ENCODE measurements around the gene PIMREG. TPM values are rescaled to one million over a fixed set of nuclear protein-coding genes. Genes with fewer than 3 reads are reported as not detected.

The PIMREG gene, protein sequence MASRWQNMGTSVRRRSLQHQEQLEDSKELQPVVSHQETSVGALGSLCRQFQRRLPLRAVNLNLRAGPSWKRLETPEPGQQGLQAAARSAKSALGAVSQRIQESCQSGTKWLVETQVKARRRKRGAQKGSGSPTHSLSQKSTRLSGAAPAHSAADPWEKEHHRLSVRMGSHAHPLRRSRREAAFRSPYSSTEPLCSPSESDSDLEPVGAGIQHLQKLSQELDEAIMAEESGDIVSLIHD
- total RNA-seq (2021) (52.2 and 62.3 TPM in 2 replicates), Bru-seq, nascent RNA (percentile 58 among the genes with signal in this experiment), BruChase-seq, experiment 1, labeled RNA remaining after a 2-hour chase (percentile 55 among the genes with signal in this experiment), BruChase-seq, experiment 2, labeled RNA remaining after a 6-hour chase (percentile 69 among the genes with signal in this experiment)
- long read RNA-seq, transcript PIMREG-201 (5 exons, 1,473 nt), result minor isoform, 24 of 134 reads
- long read RNA-seq, transcript PIMREG-205 (6 exons, 1,948 nt), result major isoform, 75 of 134 reads
- long read RNA-seq, transcript PIMREG-203 (5 exons, 1,002 nt), result minor isoform, 8 of 134 reads
- long read RNA-seq, partial matches to known transcripts, result 15 of 134 reads
- long read RNA-seq, other reads (novel, unspliced or antisense), result 10 of 134 reads

DNA sequence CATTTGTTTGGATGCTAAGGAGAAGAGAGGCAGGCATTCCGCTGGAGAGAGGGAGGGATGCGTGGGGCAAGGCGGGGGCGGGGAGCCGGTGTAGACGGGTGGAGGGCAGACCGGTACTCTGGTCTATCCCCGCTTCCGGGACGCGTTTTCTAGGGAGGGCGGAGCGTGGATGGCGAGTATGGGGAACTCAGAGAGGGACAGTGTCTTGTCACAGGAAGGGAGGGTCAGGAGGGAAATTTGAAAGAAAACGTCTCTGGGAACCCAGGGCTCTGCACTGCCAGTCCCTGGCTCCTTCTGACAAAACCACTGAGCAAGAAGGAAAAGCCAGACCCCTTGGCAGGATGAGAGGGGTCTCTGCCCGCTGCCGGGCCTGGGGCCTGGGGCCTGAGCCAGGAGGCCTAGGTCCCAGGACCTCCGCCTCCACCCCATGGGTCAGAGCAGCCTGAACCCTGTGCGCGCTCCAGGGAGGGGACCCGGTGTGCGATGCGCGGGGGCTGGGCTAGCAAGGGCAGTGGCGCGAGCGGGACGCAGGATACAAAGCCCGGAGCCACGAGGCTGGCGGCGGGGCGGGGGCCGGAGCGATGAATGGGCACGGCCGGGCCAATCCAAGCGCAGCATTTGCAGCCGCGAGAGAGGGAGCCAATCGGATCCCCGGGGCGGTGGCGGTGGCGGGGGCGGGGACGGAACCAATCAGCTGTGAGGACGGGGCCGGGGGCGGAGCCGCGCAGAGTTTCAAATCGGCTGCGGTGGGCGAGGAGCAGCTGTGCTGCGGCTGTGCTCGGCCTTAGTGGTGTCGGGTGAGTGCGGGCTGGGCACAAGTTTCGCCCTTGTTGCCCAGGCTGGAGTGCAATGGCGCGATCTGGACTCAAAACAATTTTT lies at the start of gene PIMREG:
Gene PIMREG, plus strand, starts transcription at position 764 of the 879 bp plus-strand sequence. CDS start 656 bp downstream, outside the sequence.
- TF ChIP-seq EZH2 (IDR thresholded peaks at IDR 0.05; ENCODE audit: low read depth), result no peak
- TF ChIP-seq, protein P1, sequence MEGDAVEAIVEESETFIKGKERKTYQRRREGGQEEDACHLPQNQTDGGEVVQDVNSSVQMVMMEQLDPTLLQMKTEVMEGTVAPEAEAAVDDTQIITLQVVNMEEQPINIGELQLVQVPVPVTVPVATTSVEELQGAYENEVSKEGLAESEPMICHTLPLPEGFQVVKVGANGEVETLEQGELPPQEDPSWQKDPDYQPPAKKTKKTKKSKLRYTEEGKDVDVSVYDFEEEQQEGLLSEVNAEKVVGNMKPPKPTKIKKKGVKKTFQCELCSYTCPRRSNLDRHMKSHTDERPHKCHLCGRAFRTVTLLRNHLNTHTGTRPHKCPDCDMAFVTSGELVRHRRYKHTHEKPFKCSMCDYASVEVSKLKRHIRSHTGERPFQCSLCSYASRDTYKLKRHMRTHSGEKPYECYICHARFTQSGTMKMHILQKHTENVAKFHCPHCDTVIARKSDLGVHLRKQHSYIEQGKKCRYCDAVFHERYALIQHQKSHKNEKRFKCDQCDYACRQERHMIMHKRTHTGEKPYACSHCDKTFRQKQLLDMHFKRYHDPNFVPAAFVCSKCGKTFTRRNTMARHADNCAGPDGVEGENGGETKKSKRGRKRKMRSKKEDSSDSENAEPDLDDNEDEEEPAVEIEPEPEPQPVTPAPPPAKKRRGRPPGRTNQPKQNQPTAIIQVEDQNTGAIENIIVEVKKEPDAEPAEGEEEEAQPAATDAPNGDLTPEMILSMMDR (conservative IDR thresholded peaks at IDR 0.05), result no peak
- Histone ChIP-seq H3F3A (ENCODE audit: insufficient read depth, low read depth) (peaks cover 15% of the 10 kb centered on the region; the same call in 1 of the 2 replicates), H3K9me3 (ENCODE audit: insufficient read depth, low read depth) (no peaks in the 10 kb centered on the region), H3K36me3 (ENCODE audit: low read depth) (no peaks in the 10 kb centered on the region), H2AFZ (peak within 1 kb of the TSS; percentile 99), H3K9me2 (ENCODE audit: insufficient read depth) (no peaks in the 10 kb centered on the region), H3K4me2 (peak within 1 kb of the TSS; percentile 99), H4K20me1 (ENCODE audit: insufficient read depth) (no peaks in the 10 kb centered on the region), H3K79me2 (ENCODE audit: low read depth) (no peaks in the 10 kb centered on the region), H3K4me3 (peak within 1 kb of the TSS; percentile 90), H3K27ac (peak within 1 kb of the TSS; percentile 54), H3K27me3 (ENCODE audit: insufficient read depth, low read depth) (0 out of 2 replicates have a peak, but pooled peaks cover 6% of the 10 kb centered on the region), H3K4me1 (replicated peaks; ENCODE audit: insufficient read depth) (peaks cover 5% of the 10 kb centered on the region; the same call in 1 of the 2 replicates)
- BruUV-seq (replicated peaks), result TSS peak; percentile 83
- peak; percentile 85 to 98 for DNase-seq
- ChIA-PET CTCF (interaction anchor here (0.6 kb wide), 3 partner anchors 15 to 449 kb away, joined by 8 to 16 read pairs (median 10); no protein-coding TSS in a partner anchor), POLR2A (ENCODE audit: unreplicated experiment) (interaction anchor here (0.5 to 0.7 kb wide), 5 partner anchors 28 to 424 kb away, joined by 3 to 6 read pairs (median 4); no protein-coding TSS in a partner anchor)
- intact Hi-C loops (cut with micrococcal nuclease; ENCODE audit: unreplicated experiment), result loop anchor here (1.0 kb wide), 1 partner anchor 27 kb away; no protein-coding TSS in a partner anchor

DNA sequence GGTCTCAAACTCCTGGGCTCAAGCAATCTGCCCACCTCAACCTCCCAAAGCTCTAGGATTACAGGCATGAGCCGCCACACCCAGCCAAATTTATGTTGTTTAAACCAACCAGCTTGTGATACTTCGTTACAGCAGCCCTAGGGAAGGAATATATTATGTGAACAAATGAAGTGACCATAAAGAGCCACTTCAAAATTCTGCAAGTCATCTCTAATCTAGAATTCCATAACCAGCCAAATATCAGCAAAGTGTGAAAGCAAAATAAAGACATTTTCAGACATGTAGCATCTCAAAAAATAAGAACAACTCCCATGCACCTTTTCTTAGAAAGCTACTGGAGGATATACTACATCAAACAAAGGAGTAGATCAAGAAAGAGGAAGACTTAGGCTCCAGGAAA lies 45.3 kb upstream of the PIMREG start:
- Histone ChIP-seq H3K36me3 (ENCODE audit: low read depth) (no peaks in the 10 kb centered on the region), H2AFZ (no peak overlapping the region), H3K27me3 (ENCODE audit: insufficient read depth, low read depth) (peaks cover 90% of the 10 kb centered on the region), H3K9me2 (ENCODE audit: insufficient read depth) (no peaks in the 10 kb centered on the region), H3K4me1 (replicated peaks; ENCODE audit: insufficient read depth) (no peaks in the 10 kb centered on the region), H3K79me2 (ENCODE audit: low read depth) (no peaks in the 10 kb centered on the region), H3K4me3 (no peak overlapping the region), H3K4me2 (no peak overlapping the region), H4K20me1 (ENCODE audit: insufficient read depth) (no peaks in the 10 kb centered on the region), H3F3A (ENCODE audit: insufficient read depth, low read depth) (no peaks in the 10 kb centered on the region), H3K9me3 (ENCODE audit: insufficient read depth, low read depth) (no peaks in the 10 kb centered on the region), H3K27ac (no peak overlapping the region)
- DNase-seq, result no peak
- TF ChIP-seq, protein P1 (conservative IDR thresholded peaks at IDR 0.05), result no peak
- TF ChIP-seq EZH2 (IDR thresholded peaks at IDR 0.05; ENCODE audit: low read depth), result no peak
- intact Hi-C loops (cut with micrococcal nuclease; ENCODE audit: unreplicated experiment), result no loop called here
- CTCF ChIA-PET, result no interaction called here
- POLR2A ChIA-PET (ENCODE audit: unreplicated experiment), result no interaction called here
- no TSS peak for BruUV-seq (replicated peaks)

DNA sequence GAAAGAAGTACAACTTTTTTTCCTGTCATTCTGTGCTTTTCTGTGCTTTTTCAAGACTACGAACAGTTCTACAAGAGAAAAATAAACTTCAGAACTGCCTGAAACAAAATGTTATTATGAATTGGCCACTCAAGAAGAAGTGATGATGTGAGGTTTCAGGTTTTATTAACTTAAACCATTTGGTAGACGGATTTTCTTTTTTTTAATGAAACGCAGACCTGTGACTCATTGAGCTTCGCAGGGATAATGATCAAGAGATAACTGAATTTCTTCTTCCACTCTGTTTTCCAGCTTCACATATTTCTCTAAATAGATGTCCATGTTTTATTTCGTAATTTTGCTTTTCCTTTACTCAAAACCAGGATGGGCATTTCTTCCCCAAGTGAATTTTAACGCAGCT lies 42.0 kb upstream of the PIMREG start:
- H4K20me1 ChIP-seq (ENCODE audit: insufficient read depth), result no peaks in the 10 kb centered on the region
- H3K4me2 ChIP-seq, result no peak overlapping the region
- H3K4me3 ChIP-seq, result no peak overlapping the region
- no peak for DNase-seq
- POLR2A ChIA-PET (ENCODE audit: unreplicated experiment), result no interaction called here
- peaks cover 91% of the 10 kb centered on the region for H3K27me3 ChIP-seq (ENCODE audit: insufficient read depth, low read depth)
- intact Hi-C loops (cut with micrococcal nuclease; ENCODE audit: unreplicated experiment), result no loop called here
- TF ChIP-seq, protein P1 (conservative IDR thresholded peaks at IDR 0.05), result no peak
- TF ChIP-seq EZH2 (IDR thresholded peaks at IDR 0.05; ENCODE audit: low read depth), result no peak
- no peak overlapping the region for H3K27ac ChIP-seq
- no peaks in the 10 kb centered on the region for H3K9me2 ChIP-seq (ENCODE audit: insufficient read depth)
- BruUV-seq (replicated peaks), result no TSS peak
- H3K36me3 ChIP-seq (ENCODE audit: low read depth), result no peaks in the 10 kb centered on the region
- no peak overlapping the region for H2AFZ ChIP-seq
- H3F3A ChIP-seq (ENCODE audit: insufficient read depth, low read depth), result no peaks in the 10 kb centered on the region
- CTCF ChIA-PET, result no interaction called here
- H3K79me2 ChIP-seq (ENCODE audit: low read depth), result no peaks in the 10 kb centered on the region
- no peaks in the 10 kb centered on the region for H3K4me1 ChIP-seq (replicated peaks; ENCODE audit: insufficient read depth)
- no peaks in the 10 kb centered on the region for H3K9me3 ChIP-seq (ENCODE audit: insufficient read depth, low read depth)
